Smooth muscle cell (in vitro differentiated cells): Measurements from ENCODE around the gene ETV5. TPM values are rescaled to one million over a fixed set of nuclear protein-coding genes. Genes with fewer than 3 reads are reported as not detected.

ENCODE experiments used
- DNase-seq: peaks from one replicate; lab custom pipeline; 2025; ENCODE audit not compliant: unreplicated experiment; lab: John Stamatoyannopoulos, UW
- H2AFZ ChIP-seq: fragments of 200-600 bp; sonication (generic); 2 replicates; pipeline ENCODE4 v1.6.0; 2016; ENCODE audit warnings: antibody characterized with exemption, low read depth, mild to moderate bottlenecking
- H3F3A ChIP-seq: fragments of 200-600 bp; sonication (generic); 2 replicates; pipeline ENCODE4 v1.6.0; 2017; ENCODE audit warnings: antibody characterized with exemption, low read depth
- H3K27ac ChIP-seq: fragments of 200-600 bp; sonication (generic); 2 replicates; pipeline ENCODE4 v1.5.1; 2016; ENCODE audit warnings: low read depth, mild to moderate bottlenecking
- H3K27me3 ChIP-seq: fragments of 200-600 bp; sonication (generic); 2 replicates; pipeline ENCODE4 v1.6.1; 2016; ENCODE audit warnings: low read depth, mild to moderate bottlenecking
- H3K36me3 ChIP-seq: fragments of 200-600 bp; sonication (generic); 2 replicates; pipeline ENCODE4 v1.5.1; 2016; ENCODE audit warnings: low read depth
- H3K4me1 ChIP-seq: fragments of 200-600 bp; sonication (generic); 2 replicates; pipeline ENCODE4 v1.5.1; 2016; ENCODE audit warnings: low read depth
- H3K4me2 ChIP-seq: fragments of 200-600 bp; sonication (generic); 2 replicates; pipeline ENCODE4 v1.6.0; 2016; ENCODE audit warnings: mild to moderate bottlenecking
- H3K4me3 ChIP-seq: fragments of 200-600 bp; sonication (generic); 2 replicates; pipeline ENCODE4 v1.5.1; 2016; ENCODE audit warnings: mild to moderate bottlenecking
- H3K79me2 ChIP-seq: fragments of 200-600 bp; sonication (generic); 2 replicates; pipeline ENCODE4 v1.6.0; 2016; ENCODE audit warnings: low read depth, mild to moderate bottlenecking
- H3K9ac ChIP-seq: fragments of 200-600 bp; sonication (generic); 2 replicates; pipeline ENCODE4 v1.6.0; 2016; ENCODE audit warnings: low read depth
- H3K9me3 ChIP-seq: fragments of 200-600 bp; sonication (generic); replicated peaks from 2 replicates; pipeline ENCODE4 v1.5.1; 2016; ENCODE audit warnings: low read depth
- H4K20me1 ChIP-seq: fragments of 200-600 bp; sonication (generic); 2 replicates; pipeline ENCODE4 v1.6.0; 2016; ENCODE audit warnings: low read depth
- CTCF ChIP-seq: fragments of 200-600 bp; sonication (generic); IDR thresholded peaks from 2 replicates; pipeline ENCODE4 v1.5.1; 2017; ENCODE audit warnings: borderline replicate concordance, mild to moderate bottlenecking, antibody characterized with exemption; ENCODE audit not compliant: insufficient read depth, poor library complexity, severe bottlenecking
- WGBS: methylation state at CpG from one replicate; pipeline ENCODE4 v1.1.7; 2016; ENCODE audit warnings: low lambda C conversion rate; 5-methylcytosine and 5-hydroxymethylcytosine counted together
- polyA plus RNA-seq: library from polyadenylated mRNA; unstranded; fragments of >200 nt; fragmentation: Nextera tagmentation; extraction: Ambion mirVana; gene quantifications from 2 replicates; pipeline ENCODE4 v1.2.1, GENCODE V29; 2016
- total RNA-seq: library from RNA; depleted of rRNA; stranded (reverse); fragments of >200 nt; gene quantifications from 2 replicates; pipeline ENCODE4 v1.2.3, GENCODE V29; 2014

ETV5 gene
- total and polyA plus RNA-seq, 2 experiments from 2014 or later = 32.6 to 51.8 TPM

GRCh38 chr3:186080849-186081438, 27.9 kb downstream of the ETV5 start:
- H3K27me3 ChIP-seq = no peaks in the 10 kb centered on the region
- TF ChIP-seq CTCF = no peak
- no peak overlapping the region for H3K4me3 ChIP-seq
- DNase-seq = no peak
- H3K9me3 ChIP-seq = no peaks in the 10 kb centered on the region
- H3K27ac ChIP-seq = no peak overlapping the region
- no peak overlapping the region for H3K4me2 ChIP-seq
- H3F3A ChIP-seq = peaks cover 2% of the 10 kb centered on the region
- H3K9ac ChIP-seq = no peak overlapping the region
- peaks cover 14% of the 10 kb centered on the region for H3K36me3 ChIP-seq
- H3K79me2 ChIP-seq = no peaks in the 10 kb centered on the region
- H3K4me1 ChIP-seq = peaks cover 13% of the 10 kb centered on the region
- H2AFZ ChIP-seq = no peak overlapping the region
- whole genome bisulfite sequencing = 72% methylated on average over 5 of the region's 5 CpGs
- peaks cover 48% of the 10 kb centered on the region for H4K20me1 ChIP-seq

GRCh38 chr3:186079925-186080324, 29.0 kb downstream of the ETV5 start:
- peaks cover 25% of the 10 kb centered on the region for H3K36me3 ChIP-seq
- WGBS = 57% methylated on average over 7 of the region's 7 CpGs
- TF ChIP-seq CTCF = no peak

GRCh38 chr3:186077466-186077865, 31.4 kb downstream of the ETV5 start:
- no peaks in the 10 kb centered on the region for H3K27me3 ChIP-seq
- H3F3A ChIP-seq = no peaks in the 10 kb centered on the region
- no peaks in the 10 kb centered on the region for H3K9me3 ChIP-seq
- no peak overlapping the region for H3K9ac ChIP-seq
- no peak for TF ChIP-seq CTCF
- WGBS = 95% methylated on average over 6 of the region's 6 CpGs
- no peak overlapping the region for H3K4me3 ChIP-seq
- peaks cover 26% of the 10 kb centered on the region for H3K36me3 ChIP-seq
- H3K27ac ChIP-seq = no peak overlapping the region
- H3K79me2 ChIP-seq = no peaks in the 10 kb centered on the region
- H4K20me1 ChIP-seq = peaks cover 16% of the 10 kb centered on the region
- no peak overlapping the region for H2AFZ ChIP-seq
- peaks cover 13% of the 10 kb centered on the region for H3K4me1 ChIP-seq
- DNase-seq = no peak
- H3K4me2 ChIP-seq = no peak overlapping the region

More at GRCh38 chr3:186079925-186080324, 29.0 kb downstream of the ETV5 start:
- H3K4me3 ChIP-seq = no peak overlapping the region
- H3K27me3 ChIP-seq = no peaks in the 10 kb centered on the region
- peaks cover 38% of the 10 kb centered on the region for H4K20me1 ChIP-seq
- H3F3A ChIP-seq = peaks cover 2% of the 10 kb centered on the region
- no peaks in the 10 kb centered on the region for H3K9me3 ChIP-seq
- peaks cover 13% of the 10 kb centered on the region for H3K4me1 ChIP-seq
- no peak overlapping the region for H3K4me2 ChIP-seq
- DNase-seq = no peak
- H3K27ac ChIP-seq = no peak overlapping the region
- H2AFZ ChIP-seq = no peak overlapping the region
- no peaks in the 10 kb centered on the region for H3K79me2 ChIP-seq
- no peak overlapping the region for H3K9ac ChIP-seq
